ENCODE measurements around the gene IFTAP.

- TF ChIP-seq POLR2A (IDR thresholded peaks at IDR 0.05; ENCODE audit: borderline replicate concordance, extremely low read depth, insufficient read depth, insufficient read length), result no peak
- TF ChIP-seq EZH2 (IDR thresholded peaks at IDR 0.05), result no peak
- no peak for TF ChIP-seq CTCF (IDR thresholded peaks at IDR 0.05 in 2 of 3, conservative IDR thresholded peaks at IDR 0.05 in 1 of 3; ENCODE audit: borderline replicate concordance in 1 of 3, insufficient read depth in 1 of 3, low read depth in 2 of 3, low read length in 2 of 3)
- TF ChIP-seq POLR2AphosphoS5 (IDR thresholded peaks at IDR 0.05; ENCODE audit: low read depth, low read length), result no peak
- no peak for TF ChIP-seq REST (IDR thresholded peaks at IDR 0.05; ENCODE audit: low read depth)
- no peak for TF ChIP-seq CBX3 (IDR thresholded peaks at IDR 0.05; ENCODE audit: low read depth)
- TF ChIP-seq EGR1 (IDR thresholded peaks at IDR 0.05; ENCODE audit: low read depth), result no peak
- no peak for TF ChIP-seq SP1 (IDR thresholded peaks at IDR 0.05; ENCODE audit: low read depth)
- no peak for TF ChIP-seq YY1 (IDR thresholded peaks at IDR 0.05; ENCODE audit: extremely low read depth, insufficient replicate concordance, low read depth, low read length)
Measured at GRCh38 chr11:36628765-36629244, 34.5 kb downstream of the IFTAP start.
